Mononuclear cell (primary cell): ENCODE results near the gene MUC3A. TPM values are rescaled to one million over a fixed set of nuclear protein-coding genes. Genes with fewer than 3 reads are reported as not detected.
"Not testable (repeated sequence)": the region's sequence is repeated elsewhere in the genome, so short reads cannot be mapped to it uniquely, and the experiment has no call there.

Experiments
- H3K27me3 ChIP-seq: 2 replicates; pipeline ENCODE4 v1.6.0; 2011; ENCODE audit warnings: low read length, control low read depth; ENCODE audit not compliant: insufficient read depth
- H3K4me1 ChIP-seq: 2 replicates; pipeline ENCODE4 v1.5.1; 2011; ENCODE audit warnings: mild to moderate bottlenecking, low read length, control low read depth; ENCODE audit not compliant: insufficient read depth
- H3K4me3 ChIP-seq: 2 replicates; pipeline ENCODE4 v1.5.1; 2011; ENCODE audit warnings: mild to moderate bottlenecking, low read length, moderate library complexity
- H3K9me3 ChIP-seq: 2 replicates; pipeline ENCODE4 v1.5.1; 2011; ENCODE audit warnings: low read depth, mild to moderate bottlenecking, control low read depth, low read length
- total RNA-seq: library from RNA; depleted of rRNA; stranded (reverse); fragments of >200 nt; gene quantifications from one replicate; pipeline ENCODE4 v1.2.3, GENCODE V29; 2012

The MUC3A gene
- total RNA-seq, 1 donor: not detected

DNA sequence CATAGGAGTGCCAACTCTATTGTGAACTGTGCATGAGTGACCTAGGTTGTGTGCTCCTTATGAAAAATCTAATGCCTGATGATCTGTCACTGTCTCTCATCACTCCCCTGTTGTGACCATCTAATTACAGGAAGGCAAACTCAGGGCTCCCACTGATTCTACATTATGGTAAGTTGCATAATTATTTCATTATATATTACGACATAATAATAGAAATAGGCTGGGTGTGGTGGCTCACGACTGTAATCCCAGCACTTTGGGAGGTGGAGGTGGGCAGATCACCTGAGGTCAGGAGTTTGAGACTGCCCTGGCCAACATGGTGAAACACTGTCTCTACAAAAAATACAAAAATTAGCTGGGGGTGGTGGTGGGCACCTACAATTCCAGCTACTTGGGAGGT lies 14.0 kb upstream of the MUC3A start:
- not testable (repeated sequence) for H3K4me1 ChIP-seq, H3K9me3 ChIP-seq, H3K27me3 ChIP-seq, H3K4me3 ChIP-seq

DNA sequence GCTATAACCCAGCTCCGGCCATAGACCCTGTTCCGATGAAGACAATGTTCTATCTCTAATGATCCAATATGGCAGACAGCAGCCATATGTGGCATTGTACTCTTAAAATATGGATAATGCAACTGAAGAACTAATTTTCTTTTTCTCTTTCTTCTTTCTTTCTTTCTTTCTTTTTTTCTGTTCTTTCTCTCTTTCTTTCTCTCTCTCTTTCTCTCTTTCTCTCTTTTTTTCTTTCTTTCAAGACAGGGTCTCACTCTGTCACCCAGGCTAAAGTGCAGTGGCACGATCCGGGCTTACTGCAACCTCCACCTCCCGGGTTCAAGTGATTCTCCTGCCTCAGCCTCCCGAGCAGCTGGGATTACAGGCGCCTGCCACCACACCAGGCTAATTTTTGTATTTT lies 13.2 kb upstream of the MUC3A start:
- not testable (repeated sequence) for H3K4me1 ChIP-seq, H3K9me3 ChIP-seq, H3K27me3 ChIP-seq, H3K4me3 ChIP-seq

DNA sequence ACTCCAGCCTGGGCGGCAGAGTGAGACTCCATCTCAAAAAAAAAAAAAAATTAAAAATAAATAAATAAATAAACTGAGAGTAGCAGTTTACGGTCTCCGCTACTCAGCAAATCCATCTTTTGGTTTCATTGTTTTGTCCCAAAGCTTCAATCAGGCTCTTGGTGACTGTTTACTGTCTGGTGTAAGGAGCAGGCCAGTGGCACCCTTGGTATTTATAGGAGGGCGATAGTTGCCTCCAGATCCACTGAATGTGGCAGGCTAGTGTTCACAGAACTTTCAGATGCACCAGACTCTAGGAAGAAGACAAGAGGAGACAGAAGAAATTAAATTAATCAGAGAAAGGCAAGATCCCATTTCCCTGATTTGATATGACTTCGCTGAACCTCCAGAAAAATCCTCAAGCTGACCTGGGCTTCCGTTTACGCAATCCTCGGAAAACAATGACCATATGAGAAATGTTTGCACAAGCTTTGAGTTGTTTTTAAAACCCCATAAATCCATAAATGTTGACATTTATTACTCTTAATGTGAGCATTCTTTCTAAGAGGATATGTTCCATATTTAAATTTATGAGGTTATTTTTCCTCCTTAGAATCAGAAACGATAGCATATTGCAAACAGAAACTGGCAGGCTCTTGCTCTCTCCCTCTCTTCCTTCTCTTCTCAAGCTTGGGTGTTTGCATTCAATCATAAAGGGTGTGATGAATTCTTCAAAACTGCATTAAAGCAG lies 7.1 kb upstream of the MUC3A start:
- Histone ChIP-seq H3K4me3 (no peak overlapping the region), H3K9me3 (no peaks in the 10 kb centered on the region), H3K4me1 (no peaks in the 10 kb centered on the region), H3K27me3 (no peaks in the 10 kb centered on the region)

DNA sequence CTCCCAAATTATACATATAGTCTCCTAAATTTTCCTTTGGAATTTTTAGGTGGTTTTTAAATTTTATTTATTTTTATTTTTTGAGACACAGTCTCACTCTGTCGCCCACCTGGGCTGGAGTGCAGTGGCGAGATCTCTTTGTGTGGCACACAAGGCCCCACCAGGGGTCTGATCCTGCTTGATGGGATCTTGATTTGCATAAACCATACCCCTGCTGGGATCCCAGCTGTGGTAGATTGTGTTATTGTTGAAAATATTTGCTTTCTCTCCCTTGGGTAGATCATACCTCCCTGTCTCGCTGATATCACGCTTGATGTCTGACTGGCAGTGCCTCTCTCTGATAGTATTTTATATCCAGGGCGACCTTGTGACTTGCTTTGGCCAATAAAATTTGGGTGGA lies 5.6 kb upstream of the MUC3A start:
- Histone ChIP-seq H3K4me1 (no peaks in the 10 kb centered on the region), H3K4me3 (no peak overlapping the region)

DNA sequence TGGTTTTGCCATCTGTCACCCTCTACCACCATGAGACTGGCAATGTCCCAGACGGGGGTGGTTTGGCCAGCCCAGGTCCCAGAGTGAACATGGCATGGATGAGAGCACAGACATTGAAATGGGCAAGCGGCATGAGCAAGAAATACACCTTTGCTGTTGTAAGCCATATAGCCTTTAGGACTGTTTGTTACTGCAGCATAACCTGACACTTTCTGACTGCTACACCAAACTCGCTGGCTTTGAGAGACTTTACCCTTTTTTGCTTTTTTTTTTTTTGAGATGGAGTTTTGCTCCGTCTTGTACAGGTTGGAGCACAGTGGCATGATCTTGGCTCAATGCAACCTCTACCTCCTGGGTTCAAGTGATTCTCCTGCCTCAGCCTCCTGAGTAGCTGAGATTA lies 5.2 kb upstream of the MUC3A start:
- Histone ChIP-seq H3K4me3 (no peak overlapping the region), H3K27me3 (no peaks in the 10 kb centered on the region), H3K9me3 (no peaks in the 10 kb centered on the region), H3K4me1 (no peaks in the 10 kb centered on the region)

More for the DNA sequence above, 5.6 kb upstream of the MUC3A start:
- H3K9me3 ChIP-seq: no peaks in the 10 kb centered on the region
- no peaks in the 10 kb centered on the region for H3K27me3 ChIP-seq

DNA sequence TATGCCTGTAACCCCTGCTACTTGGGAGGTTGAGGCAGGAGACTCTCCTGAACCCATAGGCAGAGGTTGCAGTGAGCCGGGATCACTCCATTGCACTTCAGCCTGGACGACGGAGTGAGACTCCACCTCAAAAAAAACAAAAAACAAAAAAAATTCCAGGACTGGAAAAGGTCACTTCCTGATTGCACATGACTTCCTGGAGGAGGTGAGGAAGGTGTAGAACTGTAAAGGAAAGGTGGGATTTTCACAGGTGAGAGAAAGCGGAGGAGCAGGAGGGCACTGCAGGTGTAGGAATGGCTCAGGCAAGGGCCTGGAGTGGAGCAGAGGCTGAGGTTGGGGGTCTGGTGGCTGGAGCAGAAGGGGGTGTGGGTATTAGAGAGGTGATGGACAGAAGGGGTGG lies 3.2 kb upstream of the MUC3A start:
- Histone ChIP-seq H3K4me1 (no peaks in the 10 kb centered on the region), H3K27me3 (peaks cover 10% of the 10 kb centered on the region), H3K4me3 (no peak overlapping the region), H3K9me3 (no peaks in the 10 kb centered on the region)

DNA sequence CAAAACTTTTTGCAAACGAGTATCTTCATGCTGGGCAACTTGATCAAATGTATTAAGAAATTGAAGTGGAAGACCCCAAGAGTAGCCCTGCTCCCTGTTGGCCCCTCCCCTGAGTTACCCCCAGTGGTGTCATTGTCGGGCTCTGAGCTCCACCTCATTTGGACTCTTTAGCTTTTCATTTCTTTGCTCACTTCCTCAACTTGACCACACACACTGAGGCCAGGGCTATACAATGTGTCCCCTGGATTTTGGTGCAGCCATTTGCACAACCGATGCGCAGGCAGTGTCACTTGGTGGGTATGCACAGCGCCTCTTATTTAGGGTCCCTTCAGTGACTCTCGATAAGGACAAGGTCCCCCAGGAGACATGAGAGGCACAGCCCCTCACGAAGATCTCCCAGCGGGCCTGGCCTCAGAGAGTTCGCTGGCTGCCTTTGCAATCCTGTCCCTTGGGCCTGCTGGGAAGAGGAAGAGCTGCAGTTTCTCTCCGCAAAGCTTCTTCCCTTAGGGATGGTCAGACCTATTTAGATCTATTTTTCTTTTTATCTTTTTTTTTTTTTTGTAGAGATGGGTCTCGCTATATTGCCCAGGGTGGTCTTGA lies 2.5 kb upstream of the MUC3A start:
- no peak overlapping the region for H3K4me3 ChIP-seq
- H3K9me3 ChIP-seq: no peaks in the 10 kb centered on the region
- no peaks in the 10 kb centered on the region for H3K4me1 ChIP-seq
- peaks cover 15% of the 10 kb centered on the region for H3K27me3 ChIP-seq

DNA sequence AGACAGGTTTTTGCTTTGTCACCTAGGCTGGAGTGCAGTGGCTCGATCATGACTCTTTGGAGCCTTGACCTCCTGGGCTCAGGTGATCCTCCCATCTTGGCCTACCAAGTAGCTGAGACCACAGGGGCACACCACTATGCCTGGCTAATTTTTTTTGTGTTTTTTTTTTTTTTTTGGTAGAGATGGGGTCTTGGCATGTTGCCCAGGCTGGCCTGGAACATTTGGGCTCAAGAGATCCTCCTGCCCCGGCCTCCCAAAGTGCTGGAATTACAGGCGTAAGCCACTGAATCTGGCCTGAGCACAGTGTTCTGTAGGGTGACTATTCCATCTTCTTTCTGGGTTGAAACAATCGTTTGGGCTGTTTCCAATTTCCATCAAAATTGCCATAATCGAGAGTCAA lies 1.5 kb upstream of the MUC3A start:
- H3K9me3 ChIP-seq: no peaks in the 10 kb centered on the region
- H3K27me3 ChIP-seq: peaks cover 15% of the 10 kb centered on the region
- no peak overlapping the region for H3K4me3 ChIP-seq
- no peaks in the 10 kb centered on the region for H3K4me1 ChIP-seq

DNA sequence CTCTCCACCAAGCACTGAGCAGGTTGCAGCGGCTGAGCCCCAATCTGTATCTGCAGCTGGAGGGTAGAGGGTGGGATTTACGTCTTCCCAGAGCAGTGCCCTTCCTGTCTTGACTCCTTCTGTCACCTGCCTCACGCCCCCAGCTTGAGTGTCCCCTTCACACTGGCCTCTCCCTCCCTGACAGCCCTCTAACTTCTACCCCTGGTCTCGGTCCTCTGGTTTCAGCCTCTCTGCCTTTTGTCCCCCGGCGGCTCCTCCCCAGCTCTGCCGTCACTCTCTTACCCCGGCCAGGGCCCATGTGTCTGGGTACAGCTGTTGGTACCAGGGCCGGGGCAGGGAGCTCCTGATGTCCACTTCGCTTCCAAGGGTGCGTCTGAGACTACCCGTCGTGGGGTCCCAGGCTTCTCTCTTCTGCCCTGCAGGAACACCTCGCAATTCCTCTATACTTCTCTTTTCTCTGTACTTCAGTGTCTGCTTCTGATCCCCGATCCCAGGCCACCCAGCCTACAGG lies 654 bp downstream of the MUC3A start:
- Histone ChIP-seq H3K27me3 (peaks cover 15% of the 10 kb centered on the region), H3K9me3 (no peaks in the 10 kb centered on the region), H3K4me3 (no peak overlapping the region), H3K4me1 (no peaks in the 10 kb centered on the region)

DNA sequence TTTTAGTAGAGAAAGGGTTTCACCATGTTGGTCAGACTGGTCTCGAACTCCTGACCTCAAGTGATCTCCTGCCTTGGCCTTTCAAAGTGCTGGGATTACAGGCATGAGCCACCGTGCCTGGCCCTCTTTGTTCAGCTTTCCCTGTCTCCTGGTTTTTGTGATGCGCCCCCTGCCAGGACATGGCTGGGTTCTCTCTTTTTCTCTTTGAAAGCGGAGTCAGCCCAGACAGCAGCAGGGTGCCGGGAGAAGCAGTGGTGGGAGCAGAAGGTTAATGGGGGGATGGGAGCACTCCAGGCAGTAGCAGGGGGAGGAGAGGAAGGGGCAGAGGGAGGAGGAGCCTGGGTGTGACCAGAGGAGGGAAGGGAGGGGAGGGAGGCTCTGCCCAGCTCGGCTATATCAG lies 1.8 kb downstream of the MUC3A start:
- Histone ChIP-seq H3K4me1 (no peaks in the 10 kb centered on the region), H3K27me3 (peaks cover 15% of the 10 kb centered on the region), H3K4me3 (no peak overlapping the region), H3K9me3 (no peaks in the 10 kb centered on the region)

DNA sequence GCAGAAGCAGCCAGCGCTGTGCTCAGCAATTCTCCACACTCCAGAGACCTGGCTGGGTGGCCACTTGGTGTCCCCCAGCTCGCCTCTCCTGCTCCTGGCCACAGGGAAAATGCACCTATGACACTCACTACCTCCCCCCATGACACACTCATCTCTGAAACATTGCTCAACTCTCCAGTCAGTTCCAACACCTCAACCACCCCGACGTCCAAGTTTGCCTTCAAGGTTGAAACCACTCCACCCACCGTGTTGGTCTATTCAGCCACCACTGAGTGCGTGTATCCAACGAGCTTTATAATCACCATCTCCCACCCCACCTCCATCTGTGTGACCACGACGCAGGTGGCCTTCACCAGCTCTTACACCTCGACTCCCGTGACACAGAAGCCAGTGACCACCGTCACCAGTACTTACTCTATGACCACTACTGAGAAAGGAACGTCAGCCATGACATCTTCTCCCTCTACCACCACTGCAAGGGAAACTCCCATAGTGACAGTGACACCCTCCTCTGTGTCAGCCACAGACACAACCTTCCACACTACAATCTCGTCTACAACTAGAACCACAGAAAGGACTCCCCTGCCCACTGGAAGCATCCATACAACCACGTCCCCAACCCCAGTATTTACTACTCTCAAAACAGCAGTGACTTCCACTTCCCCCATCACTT lies 2.7 kb downstream of the MUC3A start:
- no peak overlapping the region for H3K4me3 ChIP-seq

DNA sequence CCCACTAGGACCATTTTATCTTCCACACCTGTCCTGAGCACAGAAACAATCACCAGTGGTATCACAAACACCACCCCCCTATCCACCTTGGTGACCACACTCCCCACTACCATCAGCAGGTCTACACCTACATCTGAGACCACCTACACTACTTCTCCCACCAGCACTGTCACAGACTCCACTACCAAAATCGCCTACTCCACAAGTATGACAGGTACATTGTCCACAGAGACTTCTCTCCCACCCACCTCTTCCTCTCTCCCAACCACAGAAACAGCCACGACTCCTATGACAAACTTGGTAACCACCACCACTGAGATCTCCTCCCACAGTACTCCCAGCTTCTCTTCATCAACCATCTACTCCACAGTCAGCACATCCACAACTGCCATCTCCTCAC lies 3.3 kb downstream of the MUC3A start:
- H3K4me1 ChIP-seq: no peaks in the 10 kb centered on the region
- no peaks in the 10 kb centered on the region for H3K9me3 ChIP-seq
- H3K4me3 ChIP-seq: no peak overlapping the region
- H3K27me3 ChIP-seq: peaks cover 15% of the 10 kb centered on the region

More for the DNA sequence above, 2.7 kb downstream of the MUC3A start:
- Histone ChIP-seq H3K4me1 (no peaks in the 10 kb centered on the region), H3K9me3 (no peaks in the 10 kb centered on the region), H3K27me3 (peaks cover 15% of the 10 kb centered on the region)

DNA sequence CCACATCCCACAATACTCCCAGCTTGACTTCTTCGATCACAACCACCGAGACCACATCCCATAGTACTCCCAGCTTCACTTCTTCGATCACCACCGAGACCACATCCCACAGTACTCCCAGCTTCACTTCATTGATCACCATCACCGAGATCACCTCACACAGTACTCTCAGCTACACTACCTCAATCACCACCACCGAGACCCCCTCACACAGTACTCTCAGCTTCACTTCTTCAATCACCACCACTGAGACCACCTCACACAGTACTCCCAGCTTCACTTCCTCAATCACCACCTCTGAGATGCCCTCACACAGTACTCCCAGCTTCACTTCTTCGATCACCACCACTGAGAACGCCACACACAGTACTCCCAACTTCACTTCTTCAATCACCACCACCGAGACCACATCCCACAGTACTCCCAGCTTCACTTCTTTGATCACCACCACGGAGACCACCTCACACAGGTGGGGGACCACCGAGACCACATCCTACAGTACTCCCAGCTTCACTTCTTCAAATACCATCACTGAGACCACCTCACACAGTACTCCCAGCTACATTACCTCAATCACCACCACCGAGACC lies 8.6 kb downstream of the MUC3A start:
- H3K4me3 ChIP-seq: no peak overlapping the region
- peaks cover 5% of the 10 kb centered on the region for H3K27me3 ChIP-seq
- H3K4me1 ChIP-seq: no peaks in the 10 kb centered on the region
- no peaks in the 10 kb centered on the region for H3K9me3 ChIP-seq

DNA sequence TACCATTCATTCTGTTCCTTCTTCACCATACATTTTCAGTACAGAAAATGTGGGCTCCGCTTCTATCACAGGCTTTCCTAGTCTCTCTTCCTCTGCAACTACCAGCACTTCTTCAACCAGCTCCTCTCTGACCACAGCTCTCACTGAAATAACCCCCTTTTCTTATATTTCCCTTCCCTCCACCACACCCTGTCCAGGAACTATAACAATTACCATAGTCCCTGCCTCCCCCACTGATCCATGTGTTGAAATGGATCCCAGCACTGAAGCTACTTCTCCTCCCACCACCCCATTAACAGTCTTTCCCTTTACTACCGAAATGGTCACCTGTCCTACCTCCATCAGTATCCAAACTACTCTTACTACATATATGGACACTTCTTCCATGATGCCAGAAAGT lies 10.6 kb downstream of the MUC3A start:
- H3K9me3 ChIP-seq: no peaks in the 10 kb centered on the region
- peaks cover 12% of the 10 kb centered on the region for H3K27me3 ChIP-seq
- H3K4me1 ChIP-seq: no peaks in the 10 kb centered on the region
- no peak overlapping the region for H3K4me3 ChIP-seq

DNA sequence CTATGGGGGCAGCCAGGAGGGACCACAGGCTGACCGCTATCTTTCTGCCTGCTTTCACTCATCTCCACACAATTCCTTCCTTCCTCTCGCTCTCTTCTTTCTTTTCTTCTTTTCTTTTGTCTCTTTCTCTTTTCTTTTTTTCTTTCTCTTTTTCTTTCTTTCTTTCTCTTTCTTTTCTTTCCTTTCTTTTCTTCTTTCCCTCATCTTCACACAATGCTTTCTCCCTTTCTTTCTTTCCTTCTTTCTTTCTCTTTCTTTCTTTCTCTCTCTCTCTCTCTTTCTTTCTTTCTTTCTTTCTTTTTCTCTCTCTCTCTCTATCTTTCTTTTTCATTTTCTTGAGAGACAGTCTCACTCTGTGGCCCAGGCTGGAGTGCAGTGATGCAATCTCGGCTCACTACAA lies 13.2 kb downstream of the MUC3A start:
- Histone ChIP-seq H3K9me3 (no peaks in the 10 kb centered on the region), H3K4me1 (peaks cover 17% of the 10 kb centered on the region), H3K4me3 (no peak overlapping the region), H3K27me3 (peaks cover 36% of the 10 kb centered on the region)
